Activated CD8-positive, alpha-beta memory T cell treated with anti-CD3 and anti-CD28 coated beads for 1 hour (primary cell): ENCODE measurements around the gene IFNLR1.

ENCODE experiments used
- DNase-seq, 2 donors: peaks; one replicate each; pipeline ENCODE4 v3.0.0-alpha.2; 2020; ENCODE audit warnings: low read depth in 1 of 2; ENCODE audit errors: extremely low read depth in 1 of 2

The IFNLR1 gene

GRCh38 chr1:24126672-24127023 lies 60.4 kb downstream of the IFNLR1 start:
- DNase-seq, result no peak

GRCh38 chr1:24126018-24126671 lies 60.9 kb downstream of the IFNLR1 start:
- no peak for DNase-seq

- no peak for DNase-seq
These were observed 61.6 kb downstream of the IFNLR1 start for GRCh38 chr1:24125456-24125855.

- DNase-seq, result no peak
These were observed 62.1 kb downstream of the IFNLR1 start for GRCh38 chr1:24124980-24125379.

- no peak for DNase-seq
These were observed 63.5 kb downstream of the IFNLR1 start for GRCh38 chr1:24123611-24124010.

GRCh38 chr1:24122776-24123175 lies 64.3 kb downstream of the IFNLR1 start:
- DNase-seq, result no peak

GRCh38 chr1:24121406-24121805 lies 65.7 kb downstream of the IFNLR1 start:
- no peak for DNase-seq

- DNase-seq, result no peak
These were observed 66.1 kb downstream of the IFNLR1 start for GRCh38 chr1:24120965-24121364.

- no peak for DNase-seq
These were observed 67.0 kb downstream of the IFNLR1 start for GRCh38 chr1:24119859-24120756.

- no peak for DNase-seq
These were observed 67.6 kb downstream of the IFNLR1 start for GRCh38 chr1:24119489-24119858.

GRCh38 chr1:24118410-24119242 lies 68.5 kb downstream of the IFNLR1 start:
- DNase-seq, result no peak

- DNase-seq, result no peak
These were observed 69.2 kb downstream of the IFNLR1 start for GRCh38 chr1:24117722-24118409.

GRCh38 chr1:24117132-24117531 lies 70.0 kb downstream of the IFNLR1 start:
- DNase-seq, result no peak

- no peak for DNase-seq
These were observed 72.3 kb downstream of the IFNLR1 start for GRCh38 chr1:24114753-24115152.

- no peak for DNase-seq
These were observed 73.5 kb downstream of the IFNLR1 start for GRCh38 chr1:24113641-24114033.

- DNase-seq, result peak in 1 of 2 donors; percentile 24
These were observed 74.9 kb downstream of the IFNLR1 start, which contains the start of gene MYOM3 for GRCh38 chr1:24111996-24112779. Gene MYOM3, minus strand, starts transcription at chr1:24112135. Its CDS starts 3,499 bp downstream, at chr1:24108636.

- DNase-seq, result no peak
These were observed 75.7 kb downstream of the IFNLR1 start for GRCh38 chr1:24111262-24111995.

- no peak for DNase-seq
These were observed 76.3 kb downstream of the IFNLR1 start for GRCh38 chr1:24110642-24111261.
